GM12878 (cell line): Measurements from ENCODE around the gene SRSF8.

Source experiments
- CBX5 ChIP-seq: sonication (generic); IDR thresholded peaks from 2 replicates; pipeline ENCODE4 v1.6.1; 2016; ENCODE audit warnings: low read depth, moderate library complexity, mild to moderate bottlenecking, inconsistent platforms
- CTCF ChIP-seq, 3 experiments: IDR thresholded peaks in 2 of 3; conservative IDR thresholded peaks in 1 of 3; 2 replicates each; pipeline ENCODE4 v1.5.1; 2011; ENCODE audit warnings: low read depth in 3 of 3, low read length in 3 of 3, mild to moderate bottlenecking in 3 of 3, control low read depth in 2 of 3, moderate library complexity in 2 of 3, inconsistent platforms in 1 of 3, mixed read lengths in 1 of 3; ENCODE audit not compliant: control insufficient read depth in 2 of 3, insufficient read depth in 1 of 3; ENCODE audit errors: extremely low read depth in 1 of 3
- GABPA ChIP-seq: IDR thresholded peaks from 2 replicates; pipeline ENCODE4 v1.6.1; 2014; ENCODE audit warnings: antibody characterized with exemption, low read depth, mild to moderate bottlenecking, inconsistent platforms
- PKNOX1 ChIP-seq: fragments of 450-650 bp; IDR thresholded peaks from 2 replicates; pipeline ENCODE4 v1.6.1; 2016; ENCODE audit warnings: mild to moderate bottlenecking
- POLR2A ChIP-seq: IDR thresholded peaks from 2 replicates; pipeline ENCODE4 v1.6.1; 2011; ENCODE audit warnings: low read depth, mild to moderate bottlenecking, low read length
- USF2 ChIP-seq: IDR thresholded peaks from 2 replicates; pipeline ENCODE4 v1.6.1; 2011; ENCODE audit warnings: low read depth, low read length, improper control_type of control experiment, borderline replicate concordance

- TF ChIP-seq CTCF (IDR thresholded peaks at IDR 0.05 in 2 of 3, conservative IDR thresholded peaks at IDR 0.05 in 1 of 3; ENCODE audit: control insufficient read depth in 2 of 3, extremely low read depth in 1 of 3, insufficient read depth in 1 of 3, low read depth in 3 of 3, low read length in 3 of 3) (no peak), POLR2A (no peak), USF2 (no peak), CBX5 (no peak), GABPA (no peak), PKNOX1 (no peak)
Observed at GRCh38 chr11:95119361-95120060, 52.8 kb downstream of the SRSF8 start.
